GM19372 (cell line): ENCODE measurements around the gene NOVA2.

Experiments
- ATAC-seq: cut with Tn5 transposase; IDR thresholded peaks from one replicate; pipeline ENCODE4 v1.9.1; 2021; ENCODE audit warnings: mild to moderate bottlenecking, low read depth, moderate library complexity; ENCODE audit not compliant: unreplicated experiment

NOVA2 gene

GRCh38 chr19:46000491-46001246 lies 27.0 kb upstream of the NOVA2 start:
- ATAC-seq, result no peak

GRCh38 chr19:45999653-46000121 lies 26.0 kb upstream of the NOVA2 start:
- no peak for ATAC-seq

GRCh38 chr19:45998834-45999233 lies 25.2 kb upstream of the NOVA2 start:
- ATAC-seq, result no peak

- ATAC-seq, result no peak
Measured at GRCh38 chr19:45996933-45997332, 23.3 kb upstream of the NOVA2 start.

GRCh38 chr19:45995715-45996385 lies 22.2 kb upstream of the NOVA2 start:
- no peak for ATAC-seq

GRCh38 chr19:45994998-45995714 lies 21.5 kb upstream of the NOVA2 start, which contains the start of gene CCDC61:
Gene CCDC61, plus strand, starts transcription at chr19:45995467. Its CDS starts 7,552 bp downstream, at chr19:46003019.
- peak; percentile 93 for ATAC-seq

GRCh38 chr19:45994456-45994997 lies 20.9 kb upstream of the NOVA2 start:
- ATAC-seq, result peak; percentile 2

GRCh38 chr19:45990113-45990728 lies 16.6 kb upstream of the NOVA2 start:
- ATAC-seq, result no peak

GRCh38 chr19:45985321-45985720 lies 11.7 kb upstream of the NOVA2 start:
- no peak for ATAC-seq

- ATAC-seq, result no peak
Measured at GRCh38 chr19:45981350-45981749, 7.7 kb upstream of the NOVA2 start.

GRCh38 chr19:45978156-45978555 lies 4.5 kb upstream of the NOVA2 start:
- no peak for ATAC-seq

GRCh38 chr19:45976178-45976577 lies 2.5 kb upstream of the NOVA2 start:
- no peak for ATAC-seq

GRCh38 chr19:45975306-45976070 lies 1.8 kb upstream of the NOVA2 start:
- ATAC-seq, result no peak

GRCh38 chr19:45972947-45973540 lies 621 bp downstream of the NOVA2 start:
- no peak for ATAC-seq

- ATAC-seq, result no peak
Measured at GRCh38 chr19:45972081-45972946, 1.4 kb downstream of the NOVA2 start.

- no peak for ATAC-seq
Measured at GRCh38 chr19:45971260-45971902, 2.3 kb downstream of the NOVA2 start.

GRCh38 chr19:45969676-45970075 lies 4.0 kb downstream of the NOVA2 start:
- no peak for ATAC-seq

GRCh38 chr19:45968626-45969025 lies 5.0 kb downstream of the NOVA2 start:
- ATAC-seq, result no peak
